HG02885 (cell line): ENCODE data around the gene DLG2.

Experiments
- ATAC-seq: cut with Tn5 transposase; IDR thresholded peaks from one replicate; pipeline ENCODE4 v1.9.1; 2021; ENCODE audit warnings: mild to moderate bottlenecking; ENCODE audit not compliant: unreplicated experiment, poor library complexity

DLG2 gene

DNA sequence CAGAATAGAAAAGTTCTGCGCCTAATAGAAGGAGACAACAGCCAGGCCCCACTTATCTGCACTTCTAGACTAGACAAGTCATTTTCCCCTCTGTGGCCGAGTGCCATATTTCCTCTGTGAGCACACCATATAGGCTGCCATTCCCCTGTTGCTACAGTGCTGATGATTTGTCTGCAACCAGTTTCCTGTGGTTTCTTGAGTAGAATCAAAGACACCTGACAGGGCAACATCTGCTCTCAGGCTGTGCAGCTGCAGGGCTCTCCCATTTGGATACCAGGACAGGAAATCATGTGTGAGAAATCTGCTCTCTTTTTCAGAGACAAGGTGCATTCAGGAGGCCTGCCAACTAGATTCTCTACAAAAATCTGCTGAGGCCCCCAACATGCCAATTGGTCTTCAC lies 879.3 kb downstream of the DLG2 start:
- no peak for ATAC-seq

DNA sequence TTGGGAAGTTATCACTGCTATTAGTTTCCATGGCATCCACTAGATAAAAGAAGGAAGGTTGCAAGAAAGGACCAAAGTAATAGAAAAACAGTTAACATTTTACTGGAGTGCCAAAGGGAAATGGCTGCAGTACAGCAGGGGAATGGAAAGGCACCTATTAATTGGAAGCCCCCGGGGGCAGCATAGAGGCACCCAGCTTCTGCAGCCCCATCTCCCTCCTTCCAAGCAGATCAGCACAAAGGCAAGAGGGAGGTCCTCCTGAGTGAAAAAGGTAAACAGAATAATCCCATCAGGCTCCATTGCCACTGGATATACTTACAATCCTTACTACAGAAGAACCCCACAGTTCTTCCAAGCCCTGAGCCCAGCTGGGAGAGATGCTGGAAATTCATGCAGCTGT lies 887.1 kb downstream of the DLG2 start:
- ATAC-seq: no peak

GRCh38 chr11:84724256-84724655 lies 902.9 kb downstream of the DLG2 start:
- no peak for ATAC-seq

- ATAC-seq: no peak
Measured at GRCh38 chr11:84722583-84723108, 904.5 kb downstream of the DLG2 start.

GRCh38 chr11:84721561-84721961 lies 905.6 kb downstream of the DLG2 start:
- ATAC-seq: no peak

GRCh38 chr11:84720706-84721402 lies 906.3 kb downstream of the DLG2 start:
- ATAC-seq: peak; percentile 35

DNA sequence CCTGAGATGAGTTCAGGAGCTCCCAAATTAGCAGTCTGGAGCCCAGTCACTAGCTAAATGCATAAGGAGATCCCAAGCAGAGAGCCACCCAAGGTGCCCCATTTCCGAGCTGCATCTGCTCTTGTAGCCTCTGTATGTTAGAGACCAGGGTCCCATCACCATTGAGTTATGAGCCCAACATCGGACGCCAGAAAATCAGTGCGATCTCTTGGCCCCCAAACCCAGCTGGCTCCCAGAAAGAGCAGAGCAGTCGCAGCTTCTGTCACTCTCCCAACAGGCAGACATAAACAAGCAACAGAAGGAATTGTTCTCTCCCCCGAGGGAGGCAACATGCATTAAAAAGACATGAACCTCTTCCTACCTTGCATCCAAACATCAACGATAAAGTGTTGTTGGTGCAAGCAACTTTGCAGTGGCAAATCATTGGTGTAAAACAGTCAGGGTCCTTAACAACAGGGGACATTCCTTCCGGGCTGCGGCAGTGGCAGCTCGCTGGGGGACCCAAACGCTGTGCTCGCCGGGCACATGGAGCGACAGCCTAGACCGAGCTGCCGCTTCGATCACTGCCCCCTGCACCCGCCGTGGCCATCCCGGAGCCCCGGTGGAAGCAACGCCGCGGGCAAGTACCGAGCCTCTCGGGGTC lies 907.1 kb downstream of the DLG2 start:
- no peak for ATAC-seq

GRCh38 chr11:84714316-84714780 lies 912.8 kb downstream of the DLG2 start:
- peak; percentile 91 for ATAC-seq

- ATAC-seq: no peak
Measured at GRCh38 chr11:84691830-84692229, 935.3 kb downstream of the DLG2 start.

DNA sequence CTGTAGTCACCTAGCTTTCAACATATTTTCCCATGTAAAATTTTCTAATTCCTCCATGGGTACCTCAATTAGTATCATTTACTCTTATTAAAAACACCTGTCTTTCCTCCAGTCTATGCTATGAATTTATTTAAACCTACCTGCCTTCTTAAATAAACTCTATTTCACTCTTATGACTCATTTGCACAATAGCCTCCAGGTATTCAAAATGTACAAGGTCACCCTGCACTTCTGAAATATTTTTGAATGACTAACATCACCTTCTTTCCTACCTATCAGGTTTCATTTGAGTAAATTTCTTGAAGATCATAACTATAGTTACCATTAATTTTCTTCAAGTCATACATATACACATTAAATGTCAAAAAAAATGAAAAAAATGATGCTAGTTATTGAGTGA lies 939.7 kb downstream of the DLG2 start:
- ATAC-seq: no peak

DNA sequence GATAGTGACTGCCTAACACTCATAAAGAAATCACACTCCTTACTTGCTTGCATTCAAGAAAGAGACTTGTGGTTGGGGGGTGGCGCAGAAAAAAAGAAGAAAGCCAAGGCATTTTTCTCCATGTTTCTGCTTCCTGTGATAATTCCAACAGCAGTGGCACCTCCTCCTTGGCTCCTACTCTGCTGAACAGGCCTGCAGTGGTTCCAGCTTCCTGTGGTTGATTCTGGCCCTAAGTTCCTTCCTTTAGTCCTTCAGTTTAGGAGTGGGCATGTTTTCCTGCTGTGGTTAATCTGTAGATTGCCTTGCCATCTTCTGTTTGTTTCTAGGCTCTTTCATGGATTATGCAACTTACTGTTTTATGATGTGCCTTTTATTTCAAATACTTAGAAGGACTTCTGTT lies 940.4 kb downstream of the DLG2 start:
- ATAC-seq: no peak

DNA sequence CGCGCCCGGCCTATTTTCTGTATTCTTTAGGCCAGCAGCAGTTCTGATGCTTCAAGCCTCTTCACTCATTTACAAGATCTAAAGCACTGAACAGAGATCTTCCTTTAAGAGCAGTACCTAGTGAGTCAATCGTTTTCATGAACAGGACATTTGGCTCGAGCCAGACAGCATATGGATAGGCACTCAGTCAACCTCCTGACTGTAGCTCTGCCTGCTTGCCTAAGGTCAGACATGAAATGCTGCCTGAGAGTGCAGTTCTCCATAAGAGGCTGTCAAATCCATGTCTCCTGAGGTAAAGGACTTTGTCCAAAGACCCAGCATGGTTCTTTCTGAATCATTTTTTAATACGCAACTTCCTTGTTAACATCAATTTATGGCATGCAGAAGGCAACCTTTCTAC lies 941.2 kb downstream of the DLG2 start:
- ATAC-seq: no peak

- no peak for ATAC-seq
Measured at GRCh38 chr11:84685149-84685548, 942.0 kb downstream of the DLG2 start.

GRCh38 chr11:84681456-84681855 lies 945.7 kb downstream of the DLG2 start:
- ATAC-seq: no peak

DNA sequence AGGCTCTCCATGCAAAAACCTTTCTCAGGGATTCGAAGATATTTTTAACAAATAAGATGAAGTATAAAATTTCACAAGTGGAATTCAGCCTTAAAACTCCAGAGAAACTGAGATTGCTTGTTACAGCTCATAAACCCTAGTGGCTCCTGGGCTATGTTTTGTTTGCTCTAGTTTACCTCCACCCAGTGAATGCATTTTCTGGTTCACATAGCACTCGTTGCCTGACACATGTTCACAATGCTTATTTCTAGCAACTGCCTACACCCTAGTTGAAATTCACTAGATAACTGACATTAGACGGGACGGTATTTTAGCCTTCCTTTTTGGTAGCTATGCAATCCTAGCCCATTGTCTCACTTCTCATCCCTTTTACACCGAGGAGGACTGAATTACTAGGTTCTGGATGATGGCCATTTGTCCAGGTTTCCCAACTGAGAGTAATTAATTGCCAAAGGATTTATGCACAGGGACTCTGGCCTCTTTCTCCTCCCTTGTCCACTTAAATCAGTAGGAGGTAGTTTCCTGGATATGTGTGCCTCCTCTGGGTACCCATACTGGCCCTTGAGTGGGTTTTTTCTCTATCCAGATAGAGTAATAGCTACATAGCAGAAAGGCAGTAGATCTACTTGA lies 951.6 kb downstream of the DLG2 start:
- no peak for ATAC-seq

GRCh38 chr11:84673753-84674152 lies 953.4 kb downstream of the DLG2 start:
- ATAC-seq: no peak

DNA sequence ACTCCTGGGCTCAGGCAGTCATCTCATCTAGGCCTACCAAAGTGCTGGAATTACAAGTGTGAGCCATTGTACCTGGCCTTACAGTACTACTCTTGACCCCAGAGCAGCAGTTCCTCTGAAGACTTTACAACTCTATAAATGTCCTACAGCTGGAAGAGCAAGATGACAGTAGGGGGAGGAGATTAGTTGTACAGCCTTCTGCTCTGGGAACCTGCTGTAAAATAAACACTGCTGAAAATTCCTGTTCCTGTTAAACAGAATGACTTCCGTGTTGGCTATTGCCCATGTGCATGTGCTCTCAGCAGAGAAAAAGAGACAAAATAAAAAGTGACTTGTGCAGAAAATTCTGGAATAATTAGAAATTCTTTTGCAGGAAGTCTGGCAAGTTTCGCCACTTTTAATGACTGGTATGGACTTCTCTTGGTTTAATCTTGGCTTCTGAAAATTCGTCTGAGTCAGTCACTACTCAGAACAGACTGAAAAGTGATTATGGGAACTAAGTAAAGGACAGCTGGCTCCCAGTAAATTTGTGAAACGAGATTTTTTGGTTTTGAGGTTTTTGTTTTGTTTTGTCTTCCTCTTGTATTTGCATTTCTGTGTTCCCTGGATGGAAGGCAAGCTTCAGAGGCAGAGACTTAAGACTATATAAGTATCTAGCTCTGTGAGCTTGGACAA lies 955.7 kb downstream of the DLG2 start:
- ATAC-seq: no peak

GRCh38 chr11:84663731-84664130 lies 963.4 kb downstream of the DLG2 start:
- ATAC-seq: no peak

DNA sequence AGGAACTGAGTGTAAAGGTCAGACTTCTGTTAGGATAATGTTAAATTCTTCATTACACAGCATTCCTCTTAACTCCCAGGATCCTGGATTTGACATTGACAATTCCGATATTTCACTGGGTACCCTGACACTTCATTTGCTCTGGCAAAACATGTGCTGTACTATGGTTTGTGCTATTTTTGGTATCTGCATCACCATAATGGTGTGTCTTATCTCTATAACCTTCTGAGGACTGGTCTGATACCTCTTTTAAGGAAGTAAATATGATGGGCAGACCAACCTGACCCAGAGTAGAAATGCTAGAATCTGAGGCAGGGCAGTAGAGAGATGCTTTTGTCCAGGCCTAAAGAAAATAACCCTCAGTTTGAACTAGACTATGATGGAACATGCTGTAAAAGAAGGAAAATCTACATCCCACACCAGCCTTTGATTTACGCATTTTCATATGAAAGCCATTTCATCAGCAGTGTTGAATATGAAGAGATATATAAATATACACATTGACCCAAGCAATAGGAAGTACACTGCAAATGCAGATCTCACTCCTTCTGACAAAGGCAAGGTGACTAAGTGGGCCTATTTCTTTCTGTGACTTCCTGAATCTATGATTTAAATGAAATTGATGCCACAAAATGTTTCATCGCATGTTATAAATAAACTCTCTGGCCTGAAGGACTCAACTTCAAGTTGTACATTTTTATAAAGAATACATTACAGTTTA lies 966.7 kb downstream of the DLG2 start:
- no peak for ATAC-seq

- no peak for ATAC-seq
Measured at GRCh38 chr11:84655712-84656111, 971.4 kb downstream of the DLG2 start.
